ENCODE data around the gene UGCG. TPM values are rescaled to one million over a fixed set of nuclear protein-coding genes. Genes with fewer than 3 reads are reported as not detected.

Gene UGCG
- total RNA-seq, 1 experiment from 2014 or later: 23.3 TPM

DNA sequence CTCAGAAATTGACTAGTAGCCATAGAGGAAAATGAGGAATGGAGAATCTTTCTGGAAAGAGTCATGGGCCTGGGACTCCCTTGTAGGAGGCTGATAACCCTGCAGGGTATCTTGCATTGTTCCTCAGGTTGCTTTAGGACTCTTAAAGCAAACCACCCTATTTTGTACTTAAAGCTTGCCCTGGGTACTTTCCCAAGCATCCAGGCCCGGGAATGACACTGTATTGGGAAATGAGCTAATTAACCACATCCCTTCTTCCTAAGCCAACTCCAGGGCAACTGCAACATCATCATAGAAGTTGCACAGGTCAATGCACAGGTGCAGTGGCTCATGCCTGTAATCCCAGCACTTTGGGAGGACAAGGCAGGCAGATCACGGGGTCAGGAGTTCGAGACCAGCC is 55.9 kb downstream of the UGCG start:
- Histone ChIP-seq H3K4me2 (ENCODE audit: insufficient read depth, insufficient read length, low read length) (no peak overlapping the region), H3K23ac (ENCODE audit: insufficient read length, low read depth, low read length) (no peak overlapping the region), H3K4me1 (ENCODE audit: insufficient read depth, low read length) (no peaks in the 10 kb centered on the region), H3K14ac (ENCODE audit: insufficient read depth, low read length) (no peak overlapping the region), H2AFZ (ENCODE audit: low read length) (no peak overlapping the region), H4K20me1 (ENCODE audit: control insufficient read depth, insufficient read depth, insufficient read length) (no peaks in the 10 kb centered on the region), H2BK15ac (ENCODE audit: low read depth, low read length) (no peak overlapping the region), H2BK20ac (ENCODE audit: low read depth, low read length, poor library complexity, severe bottlenecking) (no peak overlapping the region), H3K18ac (ENCODE audit: insufficient read length, low read depth, low read length) (no peak overlapping the region), H3K9ac (ENCODE audit: extremely low read depth, insufficient read length, low read length) (no peak overlapping the region), H2BK12ac (ENCODE audit: insufficient read length, low read depth, low read length) (no peak overlapping the region), H3K79me1 (ENCODE audit: insufficient read depth, low read depth, low read length, poor library complexity, severe bottlenecking) (no peaks in the 10 kb centered on the region), H3K4ac (ENCODE audit: low read depth, low read length) (no peak overlapping the region), H3T11ph (ENCODE audit: low read length) (no peak overlapping the region), H4K8ac (replicated peaks; ENCODE audit: insufficient read length, low read depth, low read length) (no peak overlapping the region), H3K27ac (ENCODE audit: insufficient read length, low read depth, low read length) (no peak overlapping the region), H4K5ac (ENCODE audit: insufficient read length, low read depth, low read length) (no peak overlapping the region), H3K23me2 (ENCODE audit: insufficient read length, low read depth, low read length, poor library complexity, severe bottlenecking) (no peaks in the 10 kb centered on the region), H3K27me3 (ENCODE audit: insufficient read depth, low read length) (no peaks in the 10 kb centered on the region), H2BK5ac (ENCODE audit: insufficient read length, low read length) (no peak overlapping the region), H3K79me2 (ENCODE audit: insufficient read depth, low read length) (no peaks in the 10 kb centered on the region), H2AK5ac (ENCODE audit: insufficient read length, low read length) (no peak overlapping the region), H2BK120ac (ENCODE audit: low read depth, low read length, poor library complexity, severe bottlenecking) (no peak overlapping the region), H3K9me3 (ENCODE audit: control insufficient read depth, low read depth, low read length) (no peaks in the 10 kb centered on the region), H4K91ac (ENCODE audit: insufficient read length, low read depth, low read length) (no peak overlapping the region), H3K56ac (ENCODE audit: insufficient read length, low read depth, low read length) (no peak overlapping the region)
- peaks cover 9 to 10% of the 10 kb centered on the region in 2 experiments for H3K4me1 Mint-ChIP-seq
- H3K4me3 Mint-ChIP-seq: no peak overlapping the region
- peaks cover 22% of the 10 kb centered on the region for H3K27me3 Mint-ChIP-seq (ENCODE audit: low read depth)
- H3K27ac Mint-ChIP-seq: no peak overlapping the region
- no peak for DNase-seq
- TF ChIP-seq, protein P1, sequence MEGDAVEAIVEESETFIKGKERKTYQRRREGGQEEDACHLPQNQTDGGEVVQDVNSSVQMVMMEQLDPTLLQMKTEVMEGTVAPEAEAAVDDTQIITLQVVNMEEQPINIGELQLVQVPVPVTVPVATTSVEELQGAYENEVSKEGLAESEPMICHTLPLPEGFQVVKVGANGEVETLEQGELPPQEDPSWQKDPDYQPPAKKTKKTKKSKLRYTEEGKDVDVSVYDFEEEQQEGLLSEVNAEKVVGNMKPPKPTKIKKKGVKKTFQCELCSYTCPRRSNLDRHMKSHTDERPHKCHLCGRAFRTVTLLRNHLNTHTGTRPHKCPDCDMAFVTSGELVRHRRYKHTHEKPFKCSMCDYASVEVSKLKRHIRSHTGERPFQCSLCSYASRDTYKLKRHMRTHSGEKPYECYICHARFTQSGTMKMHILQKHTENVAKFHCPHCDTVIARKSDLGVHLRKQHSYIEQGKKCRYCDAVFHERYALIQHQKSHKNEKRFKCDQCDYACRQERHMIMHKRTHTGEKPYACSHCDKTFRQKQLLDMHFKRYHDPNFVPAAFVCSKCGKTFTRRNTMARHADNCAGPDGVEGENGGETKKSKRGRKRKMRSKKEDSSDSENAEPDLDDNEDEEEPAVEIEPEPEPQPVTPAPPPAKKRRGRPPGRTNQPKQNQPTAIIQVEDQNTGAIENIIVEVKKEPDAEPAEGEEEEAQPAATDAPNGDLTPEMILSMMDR (conservative IDR thresholded peaks at IDR 0.05): no peak
- H3K9me3 Mint-ChIP-seq: no peaks in the 10 kb centered on the region
- no peaks in the 10 kb centered on the region for H3K36me3 Mint-ChIP-seq (ENCODE audit: insufficient read depth in 1 of 3, low read depth in 3 of 3)
- WGBS (ENCODE audit: extremely low coverage, insufficient read length, low lambda C conversion rate): no CpG with 5 or more reads among the region's 3 CpGs

All from H9 (cell line).